Endothelial cell of umbilical vein (primary cell): ENCODE data around the gene NUDT3. TPM values are rescaled to one million over a fixed set of nuclear protein-coding genes. Genes with fewer than 3 reads are reported as not detected.
A peak's percentile ranks its signal among the peaks of the same experiment; 100 is the strongest.

Experiments
- BruUV-seq: library from RNA; stranded (reverse); fragments of 400-500 nt; replicated peaks from 2 replicates; lab custom pipeline; 2021; lab: Mats Ljungman, UMichigan
- CTCF ChIA-PET: fragments of 300-600, 350-600 bp; sonication (Branson Sonifier 250); formaldehyde crosslinking; loops from one replicate; lab custom pipeline; 2021; ENCODE audit warnings: antibody characterized with exemption, inconsistent platforms; lab: Charles Lee
- POLR2A ChIA-PET: fragments of 300-600, 350-600 bp; sonication (Branson Sonifier 250); formaldehyde crosslinking; loops from one replicate; lab custom pipeline; 2021; ENCODE audit warnings: antibody characterized with exemption, inconsistent platforms; lab: Charles Lee
- DNase-seq: peaks from one replicate; pipeline ENCODE4 v3.0.0-alpha.2; 2011; ENCODE audit warnings: low read depth, low spot score
- FAIRE-seq: peaks from 2 replicates; lab custom pipeline; 2011; peaks lifted over from hg19 to GRCh38; lab: Jason Lieb, UNC
- H2AFZ ChIP-seq: 2 replicates; pipeline ENCODE4 v1.6.0; 2012; ENCODE audit warnings: low read depth, low read length, control low read depth, inconsistent platforms
- H3K27ac ChIP-seq: 2 replicates; pipeline ENCODE4 v1.5.1; 2011; ENCODE audit warnings: low read depth, mild to moderate bottlenecking, control low read depth, low read length, moderate library complexity; ENCODE audit not compliant: insufficient read depth
- H3K27me3 ChIP-seq, 2 experiments: 2 replicates each; pipeline versions ENCODE4 v1.6.0 to v1.6.1; 2011; ENCODE audit warnings: low read length in 2 of 2, mixed read lengths in 1 of 2; ENCODE audit not compliant: control insufficient read depth in 2 of 2, insufficient read depth in 2 of 2
- H3K36me3 ChIP-seq, 2 experiments: 2 replicates in 1 of 2; 3 replicates in 1 of 2; pipeline ENCODE4 v1.5.1; 2011; ENCODE audit warnings: low read length in 2 of 2, mild to moderate bottlenecking in 1 of 2, moderate library complexity in 1 of 2; ENCODE audit not compliant: control insufficient read depth in 2 of 2, insufficient read depth in 2 of 2; ENCODE audit errors: extremely low read depth in 1 of 2
- H3K4me1 ChIP-seq: 3 replicates; pipeline ENCODE4 v1.5.1; 2011; ENCODE audit warnings: mild to moderate bottlenecking, low read length; ENCODE audit not compliant: control insufficient read depth, insufficient read depth; ENCODE audit errors: extremely low read depth
- H3K4me2 ChIP-seq: 2 replicates; pipeline ENCODE4 v1.6.1; 2011; ENCODE audit warnings: low read length, control low read depth, mixed read lengths; ENCODE audit not compliant: insufficient read depth
- H3K4me3 ChIP-seq, 3 experiments: fragments of 200-600 bp in 1 of 3; sonication (generic), shearing (Covaris generic) in 1 of 3; replicated peaks in 1 of 3; 2 replicates each; pipeline ENCODE4 v1.5.1; 2011 to 2016; ENCODE audit warnings: control low read depth in 3 of 3, low read length in 3 of 3, mild to moderate bottlenecking in 2 of 3, inconsistent platforms in 1 of 3, low read depth in 1 of 3, moderate library complexity in 1 of 3; ENCODE audit not compliant: insufficient read depth in 1 of 3
- H3K79me2 ChIP-seq: 2 replicates; pipeline ENCODE4 v1.6.0; 2012; ENCODE audit warnings: low read length, inconsistent platforms; ENCODE audit not compliant: control insufficient read depth, insufficient read depth
- H3K9ac ChIP-seq: replicated peaks from 2 replicates; pipeline ENCODE3; 2011; ENCODE audit warnings: low read length, control low read depth; ENCODE audit not compliant: insufficient read depth; ENCODE audit errors: extremely low read depth
- H3K9me1 ChIP-seq: replicated peaks from 3 replicates; pipeline ENCODE4 v1.6.0; 2011; ENCODE audit warnings: mild to moderate bottlenecking, low read length; ENCODE audit not compliant: control insufficient read depth, insufficient read depth; ENCODE audit errors: extremely low read depth
- H3K9me3 ChIP-seq: replicated peaks from 2 replicates; pipeline ENCODE4 v1.5.1; 2012; ENCODE audit warnings: low read length, inconsistent platforms; ENCODE audit not compliant: control insufficient read depth, insufficient read depth
- H4K20me1 ChIP-seq: replicated peaks from 2 replicates; pipeline ENCODE3; 2011; ENCODE audit warnings: mild to moderate bottlenecking, low read length; ENCODE audit not compliant: control insufficient read depth, insufficient read depth; ENCODE audit errors: extremely low read depth
- CTCF ChIP-seq, 2 donors: IDR thresholded peaks; 1 replicate in 1 of 2; 2 replicates in 1 of 2; pipeline ENCODE4 v1.5.1; 2011; ENCODE audit warnings: low read length in 2 of 2, mild to moderate bottlenecking in 2 of 2, moderate library complexity in 2 of 2, control low read depth in 1 of 2, inconsistent platforms in 1 of 2, low read depth in 1 of 2; ENCODE audit not compliant: insufficient read depth in 1 of 2; ENCODE audit errors: extremely low read depth in 1 of 2
- EZH2 ChIP-seq: IDR thresholded peaks from 2 replicates; pipeline ENCODE4 v1.6.1; 2012; ENCODE audit warnings: borderline replicate concordance, low read depth, mild to moderate bottlenecking, moderate library complexity, low read length, inconsistent platforms; ENCODE audit not compliant: severe bottlenecking
- FOS ChIP-seq: IDR thresholded peaks from 2 replicates; pipeline ENCODE4 v1.6.1; 2011; ENCODE audit warnings: mild to moderate bottlenecking, low read length, moderate library complexity, borderline replicate concordance; ENCODE audit not compliant: insufficient read depth
- GATA2 ChIP-seq: IDR thresholded peaks from 2 replicates; pipeline ENCODE4 v1.7.0; 2011; ENCODE audit warnings: low read depth, mild to moderate bottlenecking, moderate library complexity, mixed read lengths, low read length; ENCODE audit not compliant: insufficient read length, insufficient read depth
- JUN ChIP-seq: IDR thresholded peaks from 2 replicates; pipeline ENCODE4 v1.6.1; 2011; ENCODE audit warnings: borderline replicate concordance, low read depth; ENCODE audit not compliant: insufficient read length, insufficient read depth
- MYC ChIP-seq: IDR thresholded peaks from one replicate; pipeline ENCODE4 v1.6.1; 2011; ENCODE audit warnings: mild to moderate bottlenecking, low read depth, low read length
- POLR2A ChIP-seq: IDR thresholded peaks from 2 replicates; pipeline ENCODE4 v1.6.1; 2012; ENCODE audit warnings: low read depth, mild to moderate bottlenecking, control low read depth, low read length
- POLR2AphosphoS5 ChIP-seq: IDR thresholded peaks from 2 replicates; pipeline ENCODE4 v1.6.1; 2012; ENCODE audit warnings: low read depth, mild to moderate bottlenecking, control low read depth, low read length, moderate library complexity; ENCODE audit not compliant: insufficient read depth
- dilution Hi-C: fragments of 300-500 bp; cut with MboI; formaldehyde crosslinking; loops from one replicate; pipeline ENCODE4 v1.15.0; 2019; ENCODE audit warnings: low sequenced_read_pairs; ENCODE audit not compliant: extremely low pct_ligation_motif_present
- intact Hi-C: fragments of 100-400 bp; cut with micrococcal nuclease; formaldehyde crosslinking; loops from one replicate; pipeline ENCODE4 v1.10.0; 2022
- polyA plus RNA-seq, 4 experiments: library from polyadenylated mRNA; depleted of rRNA in 3 of 4; stranded (reverse) in 3 of 4; unstranded in 1 of 4; fragments of >200 nt; gene quantifications; 2 replicates each; pipeline versions ENCODE4 v1.2.1 to v1.2.3, GENCODE V29; 2011 to 2012; ENCODE audit warnings: missing spikeins in 1 of 4
- total RNA-seq: library from RNA; stranded (reverse); gene quantifications from 2 replicates; pipeline ENCODE4 v1.2.3, GENCODE V29; 2021
- TF ChIP-seq, protein P1 (sequence below): IDR thresholded peaks from 2 replicates; pipeline ENCODE4 v1.6.1; 2011; ENCODE audit not compliant: insufficient read depth, insufficient read length

Gene NUDT3
- total and polyA plus RNA-seq, 2 donors (not counting 3 experiments of a cell fraction or from before 2014, with no cell fraction given) = 11.9 to 30.9 TPM

GRCh38 chr6:34284563-34285447 is 107.7 kb downstream of the NUDT3 start:
- Histone ChIP-seq H3K4me2 (no peak overlapping the region), H3K4me3 (no peak overlapping the region), H3K79me2 (no peaks in the 10 kb centered on the region), H4K20me1 (no peaks in the 10 kb centered on the region), H3K36me3 (no peaks in the 10 kb centered on the region), H3K9ac (no peak overlapping the region), H3K4me1 (peaks cover 10% of the 10 kb centered on the region), H3K27ac (no peak overlapping the region), H3K9me1 (no peaks in the 10 kb centered on the region), H3K9me3 (no peaks in the 10 kb centered on the region), H2AFZ (no peak overlapping the region), H3K27me3 (no peaks in the 10 kb centered on the region)
- DNase-seq (peak; percentile 48), FAIRE-seq (no peak)
- TF ChIP-seq POLR2AphosphoS5 (no peak), JUN (no peak), MYC (no peak), POLR2A (no peak), EZH2 (no peak), CTCF (IDR thresholded peaks at IDR 0.05; ENCODE audit: extremely low read depth in 1 of 2, insufficient read depth in 1 of 2, low read depth in 1 of 2, low read length in 2 of 2) (no peak), GATA2 (no peak), FOS (no peak)
- TF ChIP-seq, protein P1, sequence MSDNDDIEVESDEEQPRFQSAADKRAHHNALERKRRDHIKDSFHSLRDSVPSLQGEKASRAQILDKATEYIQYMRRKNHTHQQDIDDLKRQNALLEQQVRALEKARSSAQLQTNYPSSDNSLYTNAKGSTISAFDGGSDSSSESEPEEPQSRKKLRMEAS = no peak
- ChIA-PET POLR2A (no interaction called here), CTCF (interaction anchor here (2.3 kb wide), 1 partner anchor 130 kb away, joined by 6 read pairs; no protein-coding TSS in a partner anchor)
- intact Hi-C loops = no loop called here
- dilution Hi-C loops = no loop called here
- no TSS peak for BruUV-seq
